NCI-H1105 treated with DMSO at 0.1 percent for 48 hours (cell line): Measurements from ENCODE around the gene LRPAP1.

Experiments used
- DNase-seq: peaks from one replicate; lab custom pipeline; 2025; lab: John Stamatoyannopoulos, UW

Gene LRPAP1

DNA sequence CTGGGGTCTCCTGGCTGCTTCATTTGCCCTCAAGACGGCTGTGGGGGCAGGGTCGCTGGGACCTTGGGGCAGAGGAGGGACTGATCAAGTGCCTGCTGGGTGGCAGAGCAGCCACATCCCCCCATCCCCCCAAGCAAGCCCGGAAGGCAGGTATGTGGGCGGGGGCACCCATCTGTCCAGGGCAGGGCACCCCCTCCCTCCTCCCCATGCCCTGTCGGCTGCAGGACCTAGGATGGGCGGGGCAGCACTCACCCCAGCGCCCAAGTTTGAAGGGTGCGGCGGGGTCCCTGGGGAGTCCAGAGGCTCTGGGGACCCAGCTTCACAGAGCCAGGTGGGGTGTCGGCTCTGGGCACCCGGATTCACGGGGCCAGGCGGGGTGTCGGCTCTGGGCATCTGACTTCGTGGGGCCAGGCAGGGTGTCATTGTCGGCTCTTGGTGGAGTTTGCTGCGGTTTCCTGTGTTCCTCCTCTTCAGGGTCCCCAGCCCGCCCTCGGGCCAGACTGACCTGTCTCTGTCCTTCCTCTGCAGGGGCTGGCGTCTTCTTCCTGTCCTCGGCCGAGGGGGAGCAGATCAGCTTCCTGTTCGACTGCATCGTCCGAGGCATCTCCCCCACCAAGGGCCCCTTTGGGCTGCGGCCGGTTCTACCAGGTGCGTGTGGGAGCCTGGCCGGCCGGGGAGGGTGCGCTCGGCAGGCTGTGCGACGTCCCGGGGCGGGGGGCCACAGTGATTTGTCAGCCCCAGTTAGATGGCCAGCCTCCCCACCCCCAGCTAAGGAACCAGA, 47.0 kb downstream of the LRPAP1 start:
- DNase-seq = no peak

DNA sequence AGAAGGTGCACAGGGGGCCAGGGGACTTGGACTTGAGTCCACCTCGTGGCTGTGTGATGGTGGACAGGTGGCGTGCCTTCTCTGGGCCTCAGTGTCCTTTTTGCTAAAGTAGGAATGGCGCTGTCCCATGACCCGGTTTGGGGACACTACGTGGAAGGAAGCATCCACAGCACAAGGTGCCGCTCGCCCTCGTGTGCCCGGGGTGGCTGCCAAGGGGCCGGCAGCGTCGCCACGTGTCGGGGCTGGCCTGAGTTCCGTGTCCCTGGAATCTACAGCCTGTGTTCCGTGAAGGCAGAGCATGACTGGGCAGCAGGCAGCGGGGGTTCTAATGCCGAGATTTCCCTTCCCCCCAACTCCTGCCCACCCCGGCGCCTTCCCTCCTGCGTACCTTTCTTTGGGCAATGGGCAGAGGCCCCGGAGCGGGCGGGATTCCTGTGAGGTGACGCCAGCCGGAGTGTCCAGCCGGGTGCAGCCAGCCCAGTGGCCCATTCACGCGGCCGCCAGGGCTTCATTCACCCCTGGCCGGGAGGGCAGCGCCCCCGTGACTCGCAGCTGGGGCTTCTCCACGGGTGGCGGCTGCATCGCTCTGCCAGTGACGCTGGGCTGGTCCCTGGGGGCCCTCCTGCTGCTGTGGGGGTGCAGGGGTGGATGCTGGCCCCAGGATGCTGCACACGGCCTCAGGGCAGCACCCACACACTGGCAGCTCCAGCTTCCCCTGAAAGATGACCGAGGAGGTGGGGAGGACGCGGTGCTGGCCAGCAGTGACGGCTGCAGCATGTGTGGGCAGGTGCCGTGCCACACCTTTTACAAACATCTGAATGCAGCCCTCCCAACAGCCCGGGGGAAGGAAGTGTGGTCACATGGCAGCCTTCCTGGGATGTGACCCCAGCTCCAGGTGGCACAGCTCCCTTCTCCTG, 47.9 kb downstream of the LRPAP1 start:
- no peak for DNase-seq

DNA sequence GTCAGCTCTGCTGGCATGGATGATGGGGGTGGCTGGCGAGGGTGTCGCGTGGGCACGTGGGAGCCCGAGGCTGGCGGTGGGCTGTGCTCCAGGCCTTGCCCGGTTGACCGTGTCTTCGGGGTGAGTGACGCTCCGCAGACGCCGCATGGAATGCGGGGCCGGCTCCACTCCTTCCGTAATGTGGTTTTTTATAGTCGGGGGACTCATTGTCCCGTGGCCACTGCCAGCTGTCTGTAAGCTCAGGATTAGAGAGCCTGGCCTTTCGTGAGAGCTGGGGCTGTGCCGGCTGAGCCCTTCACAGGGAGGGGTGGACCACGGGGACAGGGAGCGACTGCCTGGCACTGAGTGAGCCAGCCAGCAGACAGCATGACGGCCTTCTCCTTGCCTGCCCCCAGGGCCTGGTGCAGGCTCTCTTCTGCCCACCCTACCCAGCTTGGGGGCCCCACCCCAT, 48.7 kb downstream of the LRPAP1 start:
- no peak for DNase-seq

DNA sequence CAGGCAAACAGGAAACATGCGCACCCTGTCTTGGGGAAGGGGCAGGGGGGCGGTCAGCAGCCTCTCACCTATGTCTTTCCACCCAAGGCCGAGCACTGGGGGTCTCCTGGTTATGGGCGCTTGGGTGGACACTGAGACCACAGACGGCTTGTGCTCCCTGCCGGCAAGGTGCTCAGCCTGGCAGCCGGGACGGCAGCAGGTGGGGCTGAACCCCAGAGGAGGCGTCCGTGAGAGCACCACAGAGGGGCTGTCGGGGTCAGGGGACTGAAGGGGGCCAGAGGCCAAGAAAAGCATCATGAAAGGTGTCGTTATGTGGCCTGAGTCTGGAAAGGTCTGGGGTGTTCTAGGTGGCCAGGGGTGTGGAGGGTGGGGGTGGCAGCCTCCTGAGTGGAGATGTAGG, 49.5 kb downstream of the LRPAP1 start:
- DNase-seq = no peak

DNA sequence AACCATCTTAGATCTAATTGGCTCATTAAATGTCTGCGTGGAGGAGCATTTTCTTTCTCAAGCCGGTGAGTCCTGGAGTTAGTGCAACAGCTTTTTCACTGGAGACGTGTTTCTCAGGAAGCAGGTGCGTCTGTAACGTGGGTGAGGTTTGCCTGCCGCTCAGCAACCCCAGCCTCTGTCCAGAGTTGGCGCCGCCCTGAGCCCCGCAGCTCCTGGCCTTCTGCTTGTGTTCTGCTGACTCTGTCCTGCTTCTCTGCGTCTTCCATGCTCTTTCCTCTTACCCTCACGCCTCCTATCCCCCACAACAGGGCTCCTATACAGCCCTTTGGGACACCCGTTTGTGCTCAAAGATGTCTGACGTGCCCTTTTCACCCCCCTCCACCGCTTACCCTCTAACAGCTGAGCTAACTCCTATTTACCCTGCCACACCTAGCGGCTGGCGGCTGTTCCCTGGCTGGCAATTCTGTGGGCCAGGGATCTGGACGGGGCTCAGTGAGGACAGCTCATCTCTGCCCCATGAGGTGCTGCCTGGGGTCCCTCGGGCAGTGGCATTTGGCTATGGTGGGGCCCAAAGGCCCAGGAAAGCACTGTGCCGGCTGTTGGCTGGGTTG, 50.3 kb downstream of the LRPAP1 start:
- DNase-seq = no peak

DNA sequence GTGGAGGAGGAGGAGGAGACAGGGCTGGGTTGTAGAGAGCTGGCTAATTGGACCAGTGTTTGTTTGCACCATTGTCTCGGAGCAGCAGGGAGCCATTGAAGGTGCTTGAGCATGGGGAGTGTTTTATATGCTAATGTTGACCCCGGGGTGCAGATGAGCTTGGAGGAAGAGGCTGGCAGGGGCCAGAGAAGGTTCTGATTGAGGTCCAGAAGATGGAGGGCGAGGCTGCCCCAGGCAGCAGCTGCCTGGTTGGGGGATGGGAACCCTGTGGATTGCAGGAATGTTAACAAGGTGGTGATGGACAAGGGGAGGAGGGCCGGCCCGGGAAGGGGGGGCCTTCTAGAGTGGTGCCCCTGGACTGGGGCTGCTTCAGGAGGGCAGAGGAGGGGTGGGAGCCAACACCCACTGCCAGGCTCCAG, 51.1 kb downstream of the LRPAP1 start:
- DNase-seq = no peak

DNA sequence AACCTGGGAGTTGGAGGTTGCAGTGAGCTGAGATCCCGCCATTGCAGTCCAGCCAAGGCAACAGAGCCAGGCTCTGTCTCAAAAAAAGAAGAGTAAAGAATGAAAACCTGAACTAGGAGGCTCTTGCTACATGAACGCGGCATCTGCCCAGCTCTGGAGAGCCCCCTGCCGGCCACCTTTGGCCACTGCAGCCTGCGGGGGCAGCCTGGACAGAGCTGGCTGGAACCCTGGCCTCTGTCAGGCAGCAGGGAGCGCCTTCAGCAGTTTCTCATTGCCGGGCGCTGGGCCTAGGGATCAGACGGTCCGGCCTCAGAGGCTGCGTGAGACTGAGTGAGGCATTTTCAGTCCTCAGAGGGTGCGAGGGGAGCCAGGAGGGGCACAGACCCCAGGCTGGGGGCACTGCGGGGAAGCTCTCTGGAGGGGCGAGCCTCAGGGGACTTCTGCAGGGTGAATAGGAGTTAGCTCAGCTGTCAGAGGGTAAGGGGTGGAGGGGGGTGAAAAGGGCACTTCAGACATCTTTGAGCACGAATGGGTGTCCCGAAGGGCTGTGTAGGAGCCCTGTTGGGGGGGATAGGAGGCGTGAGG, 51.6 kb downstream of the LRPAP1 start:
- DNase-seq = peak; percentile 27

DNA sequence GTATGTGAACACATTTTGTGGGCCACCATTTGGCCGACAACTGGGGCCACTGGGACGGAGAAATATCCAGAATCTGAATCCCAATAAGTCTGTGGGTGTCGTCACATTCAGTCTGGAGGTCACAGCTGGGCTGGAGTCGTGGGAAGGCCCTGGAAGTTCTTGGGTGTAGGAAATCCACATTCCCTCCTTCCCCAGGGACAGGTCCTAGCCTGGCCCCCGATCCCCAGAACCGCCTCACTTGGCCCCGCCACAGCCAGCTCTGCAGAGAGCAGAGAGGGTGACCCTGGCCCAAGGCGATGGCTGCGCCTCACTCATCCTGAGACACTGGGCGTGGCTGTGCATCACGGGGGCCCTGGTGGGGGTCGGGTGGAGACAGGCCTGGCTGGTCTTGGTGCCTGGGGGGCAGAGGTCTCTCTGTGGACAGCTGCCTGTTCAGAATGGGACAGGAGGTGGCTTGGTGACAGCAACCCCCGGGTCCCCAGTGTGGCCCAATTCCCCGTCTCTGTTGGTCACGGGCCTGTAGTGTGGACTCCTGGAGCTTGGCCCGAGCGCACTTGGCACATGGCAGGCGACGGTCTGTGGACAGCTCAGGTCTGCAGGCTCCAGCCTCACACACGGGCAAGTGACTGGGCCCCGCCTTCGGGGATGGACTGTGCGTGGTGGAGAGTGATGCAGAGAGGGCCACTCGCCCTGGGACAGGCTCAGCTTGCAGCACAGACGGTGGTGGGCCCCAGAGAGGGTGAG, 52.7 kb downstream of the LRPAP1 start:
- no peak for DNase-seq

DNA sequence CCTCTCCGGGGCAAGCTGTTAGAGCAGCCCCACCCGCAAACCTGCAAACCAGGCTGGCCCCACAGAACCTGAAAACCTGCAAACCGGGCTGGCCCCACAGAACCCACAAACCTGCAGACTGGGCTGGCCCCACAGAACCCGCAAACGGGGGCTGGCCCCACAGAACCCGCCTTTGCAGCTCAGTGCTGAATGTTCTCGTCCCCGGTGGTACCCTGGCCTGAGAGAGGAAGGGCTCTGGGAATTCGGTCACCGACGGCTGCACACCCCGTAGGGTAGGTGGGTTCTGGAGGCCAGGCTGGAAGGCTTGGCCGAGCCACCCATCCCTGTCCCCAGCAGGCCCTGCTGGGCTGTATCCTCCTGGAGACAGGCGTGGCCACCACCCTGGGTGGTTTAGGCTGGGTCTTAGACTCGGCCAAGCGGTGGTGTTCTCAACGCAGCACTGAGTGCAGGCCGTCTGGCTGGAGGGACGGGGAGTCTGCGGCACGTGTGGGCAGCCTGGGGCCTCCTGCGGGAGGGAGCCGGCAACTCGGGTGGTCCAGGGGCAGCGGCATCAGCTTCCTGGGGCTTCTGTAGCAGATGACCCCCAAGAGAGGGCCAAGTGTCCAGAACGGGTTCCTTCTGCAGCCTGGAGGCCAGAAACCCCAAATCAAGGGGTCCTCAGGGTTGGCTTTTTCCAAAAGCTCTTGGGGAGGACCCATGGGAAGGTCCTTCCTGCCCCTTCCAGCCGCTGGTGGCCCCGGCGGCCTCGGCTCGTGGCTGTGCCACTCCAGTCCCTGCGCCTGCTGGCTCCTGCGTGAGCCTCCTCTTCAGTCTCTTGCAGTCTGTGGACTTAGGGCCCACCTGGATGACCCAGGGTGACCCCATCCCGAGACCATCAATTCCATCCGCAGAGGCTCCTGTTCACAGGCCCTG, 53.5 kb downstream of the LRPAP1 start:
- no peak for DNase-seq

DNA sequence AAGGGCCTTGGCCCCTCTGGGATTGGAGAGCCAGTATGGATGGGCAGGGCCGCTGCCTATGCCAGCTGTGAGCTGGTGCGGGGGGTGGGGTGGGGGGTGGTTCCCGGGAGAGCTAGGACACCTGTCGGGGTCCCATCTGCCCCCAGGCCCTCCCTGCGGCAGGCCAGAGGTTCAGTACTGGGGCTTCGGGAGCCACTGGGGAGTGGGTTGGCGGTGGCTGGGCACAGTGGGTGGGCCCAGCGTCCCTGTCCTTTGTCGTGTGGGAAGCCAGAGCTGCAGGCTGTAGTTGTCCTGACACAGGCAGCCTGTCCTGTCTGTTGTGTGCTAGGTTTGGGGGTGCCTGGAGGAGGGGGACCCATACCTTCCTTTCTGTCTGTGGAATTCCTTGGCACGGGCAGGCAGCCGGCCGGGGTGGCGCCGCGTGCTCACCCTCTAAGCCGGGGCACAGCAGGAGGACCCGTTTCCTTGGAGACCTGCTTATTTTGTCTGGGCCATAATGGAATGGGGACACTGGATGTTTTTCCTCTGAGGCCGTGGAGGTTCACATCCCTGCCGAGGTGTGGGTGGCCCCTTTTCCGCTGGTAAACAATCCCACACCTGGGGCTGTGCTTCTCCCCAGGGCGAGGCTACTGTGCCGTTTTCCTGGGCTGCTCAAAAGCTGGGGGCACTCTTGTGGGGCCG, 54.3 kb downstream of the LRPAP1 start:
- DNase-seq = no peak

DNA sequence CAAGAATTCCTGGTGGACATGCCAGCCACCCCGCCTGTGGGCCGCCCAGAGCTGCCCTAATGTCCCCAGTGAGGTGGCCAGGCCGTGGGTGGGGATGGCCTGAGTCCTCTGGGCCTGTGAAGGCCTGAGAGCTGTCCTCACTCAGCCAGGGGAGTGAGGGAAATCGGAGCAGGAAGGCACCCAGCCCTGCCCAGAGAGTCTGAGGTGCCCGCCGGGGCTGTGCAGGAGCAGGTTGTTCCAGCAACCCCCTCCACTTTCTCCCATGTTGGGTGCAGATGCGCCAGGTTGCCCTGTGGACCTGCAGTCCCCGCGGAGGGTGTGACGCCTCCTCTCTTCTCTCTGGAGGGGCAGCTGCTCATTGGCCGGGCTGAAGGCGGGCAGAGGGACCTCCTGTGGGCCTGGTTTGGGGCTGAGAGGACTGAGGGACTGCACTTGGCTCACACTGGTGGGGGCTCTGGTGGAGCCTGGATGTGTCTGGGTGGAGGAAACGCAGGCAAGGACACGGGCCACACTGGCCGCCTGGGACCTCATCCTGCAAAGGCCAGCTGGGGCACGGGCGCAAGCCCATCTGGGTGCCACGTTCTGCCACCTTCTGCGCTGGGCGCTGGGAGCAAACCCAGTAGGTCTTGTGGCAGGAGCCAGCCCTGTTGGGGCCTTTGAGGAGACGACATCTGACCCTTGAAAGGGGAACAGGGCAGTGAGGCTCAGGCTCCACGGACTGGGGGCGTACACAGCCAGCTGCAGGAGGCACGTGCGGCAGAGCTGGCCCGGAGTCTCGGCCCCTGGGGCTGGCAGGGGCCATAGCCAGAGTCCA, 55.1 kb downstream of the LRPAP1 start:
- no peak for DNase-seq

DNA sequence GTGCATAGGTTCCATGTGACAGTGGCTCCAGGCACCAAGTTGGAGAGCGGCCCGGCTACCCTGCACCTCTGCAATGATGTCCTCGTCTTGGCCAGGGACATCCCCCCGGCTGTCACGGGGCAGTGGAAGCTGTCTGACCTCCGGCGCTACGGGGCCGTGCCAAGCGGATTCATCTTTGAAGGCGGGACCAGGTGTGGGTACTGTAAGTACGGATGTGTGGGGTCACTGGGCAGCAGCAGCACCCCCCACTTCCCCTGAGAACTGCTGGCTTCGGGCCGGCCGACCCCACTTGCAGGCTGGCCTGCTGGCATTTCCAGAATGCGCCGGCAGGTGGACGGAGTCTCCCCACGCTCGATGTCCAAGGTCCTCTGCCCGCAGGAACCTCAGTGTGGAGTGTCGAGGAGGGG, 55.9 kb downstream of the LRPAP1 start:
- no peak for DNase-seq

DNA sequence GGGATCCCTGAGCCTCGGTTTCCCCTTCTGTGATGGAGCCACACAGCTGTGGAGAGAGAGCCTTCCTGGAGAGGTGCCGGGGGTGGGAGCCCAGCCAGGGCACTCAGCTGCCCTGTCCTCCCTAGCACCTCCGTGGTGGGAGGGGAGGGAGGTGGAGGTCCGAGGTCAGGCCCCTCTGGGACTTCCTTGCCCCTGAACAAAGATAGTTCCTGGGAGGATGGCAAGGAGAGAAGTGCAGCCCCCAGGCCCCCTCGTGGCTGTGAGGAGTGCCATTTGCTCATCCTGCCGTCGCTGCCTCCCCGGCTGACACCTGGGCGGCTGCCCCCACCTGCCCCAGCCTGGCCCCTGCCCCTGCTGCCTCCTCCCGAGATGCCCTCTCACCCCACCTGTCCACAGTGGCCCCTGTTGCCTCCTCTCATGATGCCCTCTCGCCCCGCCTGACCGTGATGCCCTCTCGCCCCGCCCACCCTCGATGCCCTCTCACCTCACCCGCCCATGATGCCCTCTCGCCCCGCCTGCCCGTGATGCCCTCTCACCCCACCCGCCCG, 56.4 kb downstream of the LRPAP1 start:
- no peak for DNase-seq

DNA sequence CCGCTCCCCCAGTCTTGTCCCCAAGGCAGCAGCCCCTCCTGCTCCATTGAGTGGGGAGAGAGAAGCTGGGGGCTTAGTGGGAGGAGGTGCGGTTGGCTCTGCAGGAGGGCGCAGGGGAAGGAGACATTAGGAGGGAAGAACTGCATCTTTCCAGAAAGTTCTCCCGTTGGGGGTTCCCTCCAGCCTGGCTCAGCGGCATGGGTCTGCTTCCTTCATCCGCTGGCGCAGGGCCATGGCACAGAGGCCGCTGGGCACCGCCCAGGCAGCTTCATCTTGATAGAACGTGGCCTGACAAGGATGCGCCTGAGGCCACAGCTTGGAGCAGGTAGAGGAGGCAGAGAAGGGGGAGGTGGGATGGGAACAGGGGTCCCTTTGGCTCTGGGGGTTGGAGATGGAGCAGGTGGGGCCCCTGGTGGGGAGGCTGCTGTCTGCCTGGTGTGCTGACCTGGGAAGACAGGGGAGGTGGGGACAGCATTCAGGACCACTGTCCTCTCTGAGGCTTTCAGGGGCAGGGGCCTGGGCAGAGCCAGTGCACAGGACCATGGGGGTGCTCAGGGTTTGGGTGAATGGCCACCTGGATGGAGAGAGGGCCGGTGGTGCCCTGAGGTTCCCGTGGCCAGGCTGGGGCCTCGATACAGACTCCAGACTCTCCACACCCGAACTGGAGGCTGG, 57.0 kb downstream of the LRPAP1 start:
- DNase-seq = no peak

DNA sequence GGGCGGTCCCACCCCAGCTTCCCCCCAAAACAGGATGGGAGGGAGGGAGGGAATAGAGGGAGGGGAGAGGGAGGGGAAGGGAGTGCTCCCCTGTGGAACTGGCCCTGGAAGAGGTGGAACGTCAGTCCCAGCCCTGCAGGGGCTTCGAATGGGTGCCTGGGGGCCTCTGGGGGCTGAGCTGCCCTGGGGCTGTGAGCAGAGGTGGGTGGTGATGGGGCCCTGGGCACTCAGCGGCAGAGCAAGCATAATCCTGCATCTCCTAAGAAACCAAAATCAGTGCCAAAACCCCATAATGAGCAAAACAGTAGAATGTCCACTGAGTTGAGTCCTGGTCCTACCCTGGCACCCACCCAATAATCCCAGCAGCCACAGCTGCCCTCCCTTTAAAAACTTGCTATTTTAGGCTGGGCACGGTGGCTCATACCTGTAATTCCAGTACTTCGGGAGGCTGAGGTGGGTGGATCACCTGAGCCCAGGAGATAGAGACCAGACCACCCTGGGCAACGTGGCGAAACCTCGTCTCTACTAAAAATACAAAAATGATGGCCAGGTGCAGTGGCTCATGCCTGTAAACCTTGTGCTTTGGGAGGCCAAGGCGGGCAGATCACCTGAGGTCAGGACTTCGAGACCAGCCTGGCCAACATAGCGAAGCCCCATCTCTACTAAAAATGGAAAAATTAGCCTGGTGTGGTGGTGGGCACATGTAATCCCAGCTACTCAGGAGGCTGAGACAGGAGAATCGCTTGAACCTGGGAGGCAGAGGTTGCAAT, 58.0 kb downstream of the LRPAP1 start:
- DNase-seq = no peak

DNA sequence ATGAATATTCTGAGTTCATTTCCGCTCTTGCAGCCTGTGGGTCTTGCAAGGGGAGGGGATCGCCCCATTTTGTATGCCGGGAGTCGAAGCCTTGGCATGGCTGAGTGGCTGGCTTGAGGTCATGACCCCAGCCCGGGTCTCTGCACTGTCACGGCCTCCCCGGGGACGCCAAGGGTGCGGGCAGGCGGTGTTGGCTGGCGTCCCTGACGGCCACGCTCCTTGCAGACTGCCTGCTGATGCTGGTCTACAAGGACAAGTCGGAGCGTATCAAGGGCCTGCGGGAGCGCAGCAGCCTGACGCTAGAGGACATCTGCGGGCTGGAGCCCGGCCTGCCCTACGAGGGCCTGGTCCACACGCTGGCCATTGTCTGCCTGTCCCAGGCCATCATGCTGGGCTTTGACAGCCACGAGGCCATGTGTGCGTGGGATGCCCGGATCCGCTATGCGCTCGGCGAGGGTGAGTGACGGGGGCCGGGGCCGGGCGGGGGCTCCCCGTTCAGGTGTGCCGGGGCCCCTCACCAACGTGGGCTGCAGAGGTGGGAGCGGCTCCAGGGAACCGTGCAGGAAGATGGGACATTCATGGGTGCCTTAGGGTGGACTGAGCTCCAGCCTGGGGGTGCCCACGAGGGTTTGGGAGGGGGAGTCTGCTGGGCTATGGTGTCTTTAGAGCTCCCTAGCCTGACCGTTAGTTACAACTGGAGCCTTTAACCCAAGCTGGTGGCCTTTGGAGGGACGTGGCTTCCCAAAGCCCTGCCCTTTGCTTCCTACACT, 58.9 kb downstream of the LRPAP1 start:
- DNase-seq = no peak
